Right kidney (tissue), 1 donor: ENCODE results near the gene LHPP.

ENCODE experiments used
- DNase-seq: peaks from one replicate; pipeline ENCODE4 v3.0.0-alpha.2; 2016

Gene LHPP

GRCh38 chr10:124643330-124644009 is 181.8 kb downstream of the LHPP start:
- DNase-seq: no peak

- no peak for DNase-seq
These were observed 182.6 kb downstream of the LHPP start for GRCh38 chr10:124644236-124644635.

- no peak for DNase-seq
These were observed 183.3 kb downstream of the LHPP start for GRCh38 chr10:124644771-124645415.

- no peak for DNase-seq
These were observed 184.0 kb downstream of the LHPP start for GRCh38 chr10:124645467-124646095.

GRCh38 chr10:124646483-124647352 is 185.1 kb downstream of the LHPP start:
- DNase-seq: no peak

- DNase-seq: no peak
These were observed 186.0 kb downstream of the LHPP start for GRCh38 chr10:124647421-124648130.

GRCh38 chr10:124648131-124648475 is 186.5 kb downstream of the LHPP start:
- DNase-seq: no peak

- no peak for DNase-seq
These were observed 187.1 kb downstream of the LHPP start for GRCh38 chr10:124648738-124649137.

GRCh38 chr10:124649214-124649613 is 187.6 kb downstream of the LHPP start:
- DNase-seq: no peak

- no peak for DNase-seq
These were observed 188.6 kb downstream of the LHPP start for GRCh38 chr10:124650263-124650662.

GRCh38 chr10:124650820-124651401 is 189.3 kb downstream of the LHPP start:
- DNase-seq: no peak

- no peak for DNase-seq
These were observed 189.8 kb downstream of the LHPP start for GRCh38 chr10:124651402-124651891.

GRCh38 chr10:124652200-124652599 is 190.6 kb downstream of the LHPP start:
- DNase-seq: no peak

- DNase-seq: no peak
These were observed 191.1 kb downstream of the LHPP start for GRCh38 chr10:124652701-124653100.

- no peak for DNase-seq
These were observed 191.7 kb downstream of the LHPP start for GRCh38 chr10:124653311-124653710.

GRCh38 chr10:124653811-124654651 is 192.4 kb downstream of the LHPP start:
- DNase-seq: no peak

- no peak for DNase-seq
These were observed 193.1 kb downstream of the LHPP start for GRCh38 chr10:124654686-124655085.

- no peak for DNase-seq
These were observed 193.8 kb downstream of the LHPP start for GRCh38 chr10:124655191-124656112.

GRCh38 chr10:124656113-124656490 is 194.5 kb downstream of the LHPP start:
- DNase-seq: no peak

GRCh38 chr10:124656541-124656940 is 194.9 kb downstream of the LHPP start:
- no peak for DNase-seq
